Activated CD4-positive, alpha-beta T cell treated with anti-CD3 and anti-CD28 coated beads, Interleukin-2, amount 50 U/mL, for 1 hour (primary cell): Measurements from ENCODE around the gene SYCE1L.
"Not testable (repeated sequence)": the region's sequence is repeated elsewhere in the genome, so short reads cannot be mapped to it uniquely, and the experiment has no call there.

Experiments used
- DNase-seq: peaks from one replicate; pipeline ENCODE4 v3.0.0-alpha.2; 2020

SYCE1L gene

GRCh38 chr16:77206533-77206932, 7.3 kb downstream of the SYCE1L start:
- no peak for DNase-seq

GRCh38 chr16:77207030-77207429, 7.8 kb downstream of the SYCE1L start:
- no peak for DNase-seq

- no peak for DNase-seq
Observed at GRCh38 chr16:77208382-77208781, 9.2 kb downstream of the SYCE1L start.

GRCh38 chr16:77211880-77212740, 12.9 kb downstream of the SYCE1L start:
- peak; percentile 66 for DNase-seq

GRCh38 chr16:77212741-77213541, 13.7 kb downstream of the SYCE1L start:
- peak; percentile 71 for DNase-seq

GRCh38 chr16:77213542-77214106, 14.4 kb downstream of the SYCE1L start:
- DNase-seq, result no peak

GRCh38 chr16:77214411-77215138, 15.4 kb downstream of the SYCE1L start:
- no peak for DNase-seq

- DNase-seq, result no peak
Observed at GRCh38 chr16:77219437-77219836, 20.2 kb downstream of the SYCE1L start.

- DNase-seq, result no peak
Observed at GRCh38 chr16:77220427-77220826, 21.2 kb downstream of the SYCE1L start.

- no peak for DNase-seq
Observed at GRCh38 chr16:77221482-77221881, 22.3 kb downstream of the SYCE1L start.

- DNase-seq, result no peak
Observed at GRCh38 chr16:77223184-77223583, 24.0 kb downstream of the SYCE1L start.

GRCh38 chr16:77225182-77225581, 26.0 kb downstream of the SYCE1L start:
- DNase-seq, result no peak

- DNase-seq, result no peak
Observed at GRCh38 chr16:77227745-77228144, 28.5 kb downstream of the SYCE1L start.

- no peak for DNase-seq
Observed at GRCh38 chr16:77231047-77231446, 31.8 kb downstream of the SYCE1L start.

- no peak for DNase-seq
Observed at GRCh38 chr16:77233799-77234519, 34.8 kb downstream of the SYCE1L start.

- no peak for DNase-seq
Observed at GRCh38 chr16:77234611-77235010, 35.4 kb downstream of the SYCE1L start.

GRCh38 chr16:77236063-77236511, 36.9 kb downstream of the SYCE1L start:
- DNase-seq, result peak; percentile 88

- no peak for DNase-seq
Observed at GRCh38 chr16:77238593-77238992, 39.4 kb downstream of the SYCE1L start.

- not testable (repeated sequence) for DNase-seq
Observed at GRCh38 chr16:77242471-77242870, 43.3 kb downstream of the SYCE1L start.

- DNase-seq, result no peak
Observed at GRCh38 chr16:77246150-77246549, 46.9 kb downstream of the SYCE1L start.

- no peak for DNase-seq
Observed at GRCh38 chr16:77250400-77250799, 51.2 kb downstream of the SYCE1L start.
